ENCODE data around the gene KCNK6.
"Not testable (repeated sequence)": the region's sequence is repeated elsewhere in the genome, so short reads cannot be mapped to it uniquely, and the experiment has no call there.

Gene KCNK6

DNA sequence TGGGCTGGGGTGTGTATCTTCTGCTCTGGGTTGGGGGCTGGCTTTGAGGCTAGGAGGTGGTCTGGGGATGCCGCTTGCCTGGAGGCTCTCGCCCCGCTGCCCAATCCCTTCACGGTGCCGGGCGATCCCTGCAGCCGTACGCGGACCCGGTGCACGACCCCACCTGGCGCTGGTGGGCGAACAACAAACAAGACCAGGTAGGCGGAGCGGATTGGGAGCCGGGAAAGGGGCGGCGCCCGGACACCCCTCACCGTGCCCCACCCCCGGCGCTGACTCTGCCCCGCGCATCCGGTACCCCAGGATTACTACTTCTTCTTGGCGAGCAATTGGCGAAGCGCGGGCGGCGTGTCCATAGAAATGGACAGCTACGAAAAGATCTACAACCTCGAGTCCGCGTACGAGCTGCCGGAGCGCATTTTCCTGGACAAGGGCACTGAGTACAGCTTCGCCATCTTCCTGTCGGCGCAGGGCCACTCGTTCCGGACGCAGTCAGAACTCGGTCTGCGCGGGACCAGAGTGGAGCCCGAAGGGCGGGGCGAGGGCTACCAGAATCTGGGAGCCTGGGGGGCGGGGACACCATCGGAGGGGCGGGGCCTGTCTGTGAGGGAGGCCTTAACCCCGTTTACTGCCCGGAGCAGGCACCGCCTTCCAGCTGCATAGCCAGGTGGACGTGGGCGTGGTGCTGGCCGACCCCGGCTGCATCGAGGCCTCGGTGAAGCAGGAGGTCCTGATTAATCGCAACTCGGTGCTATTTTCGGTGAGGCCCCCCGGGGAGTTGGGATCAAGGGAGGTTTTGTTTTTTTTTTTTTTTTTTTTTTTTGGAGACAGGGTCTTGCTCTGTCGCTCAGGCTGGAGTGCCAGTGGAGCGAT lies 42.7 kb downstream of the KCNK6 start:
- DNase-seq, result peak; percentile 71

DNA sequence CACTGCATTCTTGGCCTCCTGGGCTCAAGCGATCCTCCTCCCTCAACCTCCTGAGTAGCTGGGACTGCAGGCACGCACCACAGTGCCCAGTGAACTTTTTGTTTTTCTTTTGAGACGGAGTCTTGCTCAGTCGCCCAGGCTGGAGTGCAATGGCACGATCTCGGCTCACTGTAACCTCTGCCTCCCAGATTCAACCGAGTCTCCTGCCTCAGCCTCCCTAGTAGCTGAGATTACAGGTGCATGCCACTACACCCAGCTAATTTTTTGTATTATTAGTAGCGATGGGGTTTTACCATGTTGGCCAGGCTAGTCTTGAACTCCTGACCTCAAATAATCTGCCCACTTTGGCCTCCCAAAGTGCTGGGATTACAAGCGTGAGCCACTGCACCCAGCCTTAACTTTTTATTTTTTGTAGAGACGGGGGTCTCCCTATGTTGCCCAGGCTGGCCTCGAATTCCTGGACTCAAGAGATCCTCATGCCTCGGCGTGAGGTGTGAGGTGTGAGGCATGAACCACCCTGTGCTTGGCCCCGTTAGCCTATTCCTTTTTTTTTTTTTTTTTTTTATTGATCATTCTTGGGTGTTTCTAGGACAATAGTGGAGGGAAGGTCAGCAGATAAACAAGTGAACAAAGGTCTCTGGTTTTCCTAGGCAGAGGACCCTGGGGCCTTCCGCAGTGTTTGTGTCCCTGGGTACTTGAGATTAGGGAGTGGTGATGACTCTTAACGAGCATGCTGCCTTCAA lies 43.5 kb downstream of the KCNK6 start:
- not testable (repeated sequence) for DNase-seq

DNA sequence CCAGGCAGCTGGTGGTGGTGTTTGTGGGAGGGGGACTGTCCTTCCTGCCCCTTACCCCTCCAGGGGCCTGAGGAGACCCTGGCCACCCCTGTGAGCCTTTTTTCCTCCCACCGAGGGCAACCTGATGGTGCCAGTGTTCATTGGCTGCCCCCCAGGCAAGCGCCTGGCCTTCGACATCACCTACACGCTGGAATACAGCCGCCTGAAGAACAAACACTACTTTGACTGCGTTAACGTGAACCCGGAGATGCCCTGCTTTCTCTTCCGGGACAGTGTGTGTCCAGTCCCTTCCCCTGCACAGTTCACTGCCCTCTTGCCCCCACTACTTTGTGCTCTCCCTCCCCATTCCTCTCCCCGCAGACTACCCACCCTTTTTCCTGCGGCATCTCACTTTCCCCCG lies 47.4 kb downstream of the KCNK6 start:
- no peak for DNase-seq

DNA sequence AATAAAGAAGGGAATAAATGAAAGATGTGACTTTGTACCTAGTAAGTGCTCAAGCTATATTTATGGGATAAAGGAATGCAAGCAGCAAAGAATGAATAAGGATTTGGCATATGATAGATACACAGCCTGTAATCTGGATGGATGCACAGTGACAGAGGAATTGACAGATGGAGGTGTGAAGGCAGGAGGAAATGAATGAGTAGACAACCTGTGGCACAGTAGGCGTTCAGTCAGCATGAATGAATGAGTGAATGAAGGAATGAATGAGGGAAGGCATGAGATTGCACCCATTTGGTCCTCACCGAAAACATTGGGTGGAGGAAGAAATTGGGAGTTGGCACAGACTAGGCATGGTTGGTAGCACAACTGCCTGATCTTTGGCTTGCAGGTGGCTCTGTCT lies 49.9 kb downstream of the KCNK6 start:
- no peak for DNase-seq

DNA sequence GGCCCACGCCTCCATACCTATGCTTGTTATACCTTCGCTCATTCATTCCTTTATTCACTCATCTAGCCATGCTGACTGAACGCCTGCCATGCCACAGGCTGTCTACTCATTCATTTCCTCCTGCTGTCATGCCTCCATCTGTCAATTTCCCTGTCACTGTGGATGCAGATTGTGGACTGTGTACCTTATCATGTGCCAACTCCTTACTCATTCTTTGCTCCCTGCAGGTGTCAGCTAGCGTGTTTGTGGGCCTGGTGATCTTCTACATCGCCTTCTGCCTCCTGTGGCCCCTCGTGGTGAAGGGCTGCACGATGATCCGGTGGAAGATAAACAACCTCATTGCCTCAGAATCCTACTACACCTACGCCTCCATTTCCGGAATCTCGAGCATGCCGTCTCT lies 50.7 kb downstream of the KCNK6 start:
- DNase-seq, result no peak

DNA sequence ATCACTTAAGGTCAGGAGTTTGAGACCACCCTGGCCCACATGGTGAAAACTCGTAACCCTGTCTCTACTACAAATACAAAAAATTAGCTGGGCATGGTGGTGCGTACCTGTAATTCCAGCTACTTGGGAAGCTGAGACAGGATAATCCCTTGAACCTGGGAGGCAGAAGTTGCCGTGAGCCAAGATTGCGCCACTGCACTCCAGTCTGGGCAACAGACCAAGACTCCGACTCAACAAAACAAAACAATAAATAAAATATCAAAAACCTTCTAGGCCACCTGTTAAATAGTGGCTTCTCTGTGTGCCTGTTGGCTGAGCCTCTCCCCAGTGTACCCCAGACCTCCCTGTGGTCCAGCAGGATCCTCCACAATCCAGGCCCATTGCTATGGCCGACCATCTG lies 51.4 kb downstream of the KCNK6 start:
- no peak for DNase-seq

DNA sequence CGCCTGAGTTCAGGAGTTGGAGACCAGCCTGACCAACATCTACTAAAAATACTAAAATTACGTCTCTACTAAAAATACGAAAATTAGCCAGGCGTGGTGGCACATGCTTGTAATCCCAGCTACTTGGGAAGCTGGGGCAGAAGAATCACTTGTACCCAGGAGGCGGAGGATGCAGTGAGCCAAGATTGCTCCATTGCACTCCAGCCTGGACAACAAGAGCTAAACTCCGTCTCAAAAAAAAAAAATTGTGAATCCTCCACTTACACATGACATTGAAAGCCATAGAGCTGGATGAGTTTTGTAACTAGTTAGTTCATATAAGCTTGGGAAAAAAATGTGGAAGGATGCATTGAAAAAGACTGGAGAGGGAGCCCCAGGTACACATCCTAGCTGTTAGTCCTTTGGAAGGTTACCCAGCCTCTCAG lies 54.3 kb downstream of the KCNK6 start:
- no peak for DNase-seq

DNA sequence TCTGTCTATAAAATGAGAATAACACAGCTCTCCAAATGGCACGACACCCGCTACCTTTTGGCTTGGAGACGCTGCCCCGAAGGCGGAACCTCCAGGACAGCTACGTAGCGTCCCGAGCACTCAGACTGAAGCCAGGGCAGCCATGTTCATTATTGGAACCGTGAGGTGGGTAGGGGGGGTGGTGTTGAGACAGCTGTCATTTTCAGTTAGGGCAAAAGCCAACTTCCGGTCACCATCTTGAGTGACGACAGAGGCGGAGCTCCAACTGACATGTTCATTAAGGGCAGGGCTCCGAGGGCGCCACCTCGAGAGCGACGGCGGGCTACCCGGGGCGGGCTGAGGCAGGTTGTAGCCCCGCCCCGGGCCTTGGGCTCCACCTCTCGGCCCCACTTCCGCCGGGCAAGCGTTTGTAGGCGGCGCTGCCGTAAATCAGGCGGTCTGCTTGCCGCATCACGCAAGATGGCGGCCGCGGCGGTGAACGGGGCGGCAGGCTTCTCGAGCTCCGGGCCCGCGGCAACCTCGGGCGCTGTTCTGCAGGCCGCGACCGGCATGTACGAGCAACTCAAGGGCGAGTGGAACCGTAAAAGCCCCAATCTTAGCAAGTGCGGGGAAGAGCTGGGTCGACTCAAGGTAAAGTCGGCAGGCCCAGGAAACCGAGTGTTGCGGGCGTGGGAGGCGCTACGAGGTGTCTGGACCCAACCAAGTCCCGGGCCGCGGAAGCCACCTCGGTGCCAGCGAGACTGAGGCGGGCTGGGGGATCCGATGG lies 54.9 kb downstream of the KCNK6 start, which contains the start of gene PSMD8:
PSMD8 (plus strand) TSS at position 240 of the 766 bp plus-strand sequence; CDS start at position 271, 31 bp downstream.
- peak; percentile 99 for DNase-seq

DNA sequence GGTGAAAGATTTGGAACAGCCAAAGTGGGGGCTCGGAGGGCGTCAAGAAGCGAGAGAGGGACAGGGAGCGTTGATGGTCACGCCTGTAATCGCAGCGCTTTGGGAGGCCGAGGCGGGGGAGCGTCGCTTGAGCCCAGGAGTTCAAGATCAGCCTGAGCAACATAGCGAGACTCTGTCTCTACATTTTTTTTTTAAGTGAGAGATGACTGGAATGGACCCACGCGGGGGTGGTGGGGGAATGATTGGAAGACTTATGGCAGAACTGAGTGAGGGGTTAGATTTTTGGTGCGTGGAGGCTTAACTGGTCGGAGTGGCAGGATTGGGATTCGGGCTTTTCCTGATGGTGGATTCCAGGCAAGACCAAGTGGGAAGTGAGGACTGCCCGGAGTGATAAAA lies 55.5 kb downstream of the KCNK6 start:
- no peak for DNase-seq

DNA sequence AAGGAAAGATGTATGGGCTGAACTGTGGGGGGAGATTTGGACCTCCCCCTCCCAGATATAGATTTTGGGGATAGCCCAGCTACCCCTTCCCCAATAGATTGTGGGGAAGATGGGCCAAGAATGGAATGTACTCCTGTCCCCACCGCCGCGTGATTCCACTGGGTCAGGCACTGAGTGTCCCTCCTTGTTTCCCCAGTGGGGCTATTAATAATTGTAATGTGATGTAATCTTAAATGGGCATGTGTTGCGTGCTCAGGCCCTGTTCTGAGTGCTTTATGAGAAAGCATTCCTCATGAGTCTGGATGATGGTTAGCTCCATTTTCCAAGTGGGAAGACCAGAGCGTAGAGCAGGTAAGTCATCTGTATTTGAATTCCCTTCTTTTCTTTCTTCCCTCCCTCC lies 56.1 kb downstream of the KCNK6 start:
- DNase-seq, result no peak

DNA sequence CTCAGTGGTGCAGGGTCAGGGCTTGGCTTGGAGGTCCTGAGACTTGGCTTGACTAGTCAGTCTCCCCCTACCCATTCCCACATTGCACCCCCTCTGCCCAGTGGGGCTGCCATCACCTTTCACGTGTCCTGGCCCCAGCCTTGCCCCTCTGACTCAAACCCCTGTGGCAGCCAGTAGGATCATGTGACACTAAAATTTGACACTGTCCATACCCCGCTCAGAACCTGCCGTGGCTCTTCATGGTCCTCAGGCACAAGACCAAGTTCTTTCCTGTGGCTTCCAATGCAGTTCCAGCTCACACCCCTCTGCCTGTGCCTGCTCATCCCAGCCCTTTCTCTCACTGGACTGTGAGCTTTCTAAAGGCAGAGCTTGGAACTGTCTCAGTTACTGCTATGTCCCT lies 56.9 kb downstream of the KCNK6 start:
- no peak for DNase-seq

DNA sequence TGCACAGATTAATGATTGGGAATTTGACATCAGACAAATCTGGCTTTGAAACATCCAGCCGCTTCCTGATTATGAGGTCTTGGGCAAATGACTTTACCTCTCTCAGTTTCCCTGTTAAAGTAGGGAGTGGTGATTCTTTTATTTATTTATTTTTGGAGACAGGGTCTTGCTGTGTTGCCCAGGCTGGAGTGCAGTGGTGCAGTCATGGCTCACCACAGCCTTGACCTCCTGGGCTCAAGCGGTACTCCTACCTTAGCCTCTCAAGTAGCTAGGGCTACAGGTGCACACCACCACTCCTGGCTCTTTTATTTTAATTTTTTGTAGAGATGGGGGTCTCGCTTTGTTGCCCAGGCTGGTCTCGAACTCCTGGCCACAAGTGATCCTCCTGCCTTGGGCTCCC lies 57.4 kb downstream of the KCNK6 start:
- DNase-seq, result no peak

DNA sequence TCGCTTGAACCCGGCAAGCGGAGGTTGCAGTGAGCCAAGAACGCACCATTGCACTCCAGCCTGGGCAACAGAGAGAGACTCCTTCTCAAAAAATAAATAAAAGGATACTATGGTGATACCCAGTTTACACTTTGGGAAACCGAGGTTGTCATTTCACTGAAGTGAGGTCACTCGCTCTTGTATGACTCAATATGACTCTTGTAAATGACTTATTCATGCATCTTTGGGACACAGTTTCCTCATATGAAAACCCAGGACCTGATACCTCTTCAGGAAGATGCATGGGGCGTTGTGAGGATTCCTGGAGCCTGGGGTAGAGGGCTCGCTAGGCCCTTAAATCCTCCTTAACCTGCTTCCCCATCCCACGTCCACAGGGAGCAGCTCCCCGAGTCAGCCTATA lies 59.2 kb downstream of the KCNK6 start:
- DNase-seq, result no peak

DNA sequence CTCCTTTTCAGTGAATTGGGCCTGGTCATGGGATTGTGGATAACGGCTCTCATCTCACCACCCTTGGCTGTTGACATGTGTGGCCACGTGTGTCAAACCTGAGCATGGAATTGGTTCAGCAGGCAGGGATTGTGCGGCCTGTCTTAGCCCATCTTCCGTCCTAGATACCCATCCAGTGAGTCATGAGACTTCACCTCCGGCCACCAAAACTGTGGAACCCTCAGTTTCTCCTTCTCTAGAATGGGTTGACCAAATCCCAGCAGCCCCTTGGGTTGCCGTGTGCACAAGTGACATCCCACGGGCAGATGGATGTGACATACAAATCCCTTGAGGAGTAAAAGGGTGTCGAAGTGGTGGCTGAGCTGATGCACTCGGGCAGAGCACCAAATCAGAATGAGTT lies 61.5 kb downstream of the KCNK6 start:
- DNase-seq, result no peak

Data from right hindlimb (tissue), 1 donor.